ENCODE results near the gene DOCK10. TPM values are rescaled to one million over a fixed set of nuclear protein-coding genes. Genes with fewer than 3 reads are reported as not detected.

The DOCK10 gene
- total and polyA plus RNA-seq, 3 donors from 2014 or later = 2.9 to 20.2 (median 11.4) TPM

DNA sequence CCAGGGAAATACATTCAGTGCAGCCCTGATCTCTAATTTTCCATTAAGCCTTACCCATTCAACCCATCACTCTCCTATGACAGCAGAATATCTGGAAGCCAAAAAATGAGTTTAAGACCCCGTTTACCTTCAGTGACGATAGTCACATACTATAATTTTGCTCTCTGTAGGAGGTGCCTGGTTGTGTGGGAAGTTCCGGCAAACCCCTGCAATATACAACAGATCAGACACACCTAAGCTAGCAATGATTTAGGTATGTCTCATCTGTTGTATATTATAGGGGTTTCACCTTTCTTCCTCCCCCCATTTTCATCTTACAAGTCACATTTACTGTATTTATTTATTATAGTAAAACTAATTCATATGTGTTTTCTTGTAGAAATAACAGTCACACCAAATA, 101.7 kb downstream of the DOCK10 start:
- no peak for DNase-seq
- TF ChIP-seq, protein P1, sequence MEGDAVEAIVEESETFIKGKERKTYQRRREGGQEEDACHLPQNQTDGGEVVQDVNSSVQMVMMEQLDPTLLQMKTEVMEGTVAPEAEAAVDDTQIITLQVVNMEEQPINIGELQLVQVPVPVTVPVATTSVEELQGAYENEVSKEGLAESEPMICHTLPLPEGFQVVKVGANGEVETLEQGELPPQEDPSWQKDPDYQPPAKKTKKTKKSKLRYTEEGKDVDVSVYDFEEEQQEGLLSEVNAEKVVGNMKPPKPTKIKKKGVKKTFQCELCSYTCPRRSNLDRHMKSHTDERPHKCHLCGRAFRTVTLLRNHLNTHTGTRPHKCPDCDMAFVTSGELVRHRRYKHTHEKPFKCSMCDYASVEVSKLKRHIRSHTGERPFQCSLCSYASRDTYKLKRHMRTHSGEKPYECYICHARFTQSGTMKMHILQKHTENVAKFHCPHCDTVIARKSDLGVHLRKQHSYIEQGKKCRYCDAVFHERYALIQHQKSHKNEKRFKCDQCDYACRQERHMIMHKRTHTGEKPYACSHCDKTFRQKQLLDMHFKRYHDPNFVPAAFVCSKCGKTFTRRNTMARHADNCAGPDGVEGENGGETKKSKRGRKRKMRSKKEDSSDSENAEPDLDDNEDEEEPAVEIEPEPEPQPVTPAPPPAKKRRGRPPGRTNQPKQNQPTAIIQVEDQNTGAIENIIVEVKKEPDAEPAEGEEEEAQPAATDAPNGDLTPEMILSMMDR (IDR thresholded peaks at IDR 0.05) = no peak
- TF ChIP-seq POLR2A (IDR thresholded peaks at IDR 0.05) = no peak
- H3K4me3 ChIP-seq = no peak overlapping the region
- no peak overlapping the region for H3K27ac ChIP-seq
- no peaks in the 10 kb centered on the region for H3K4me1 ChIP-seq
- no peaks in the 10 kb centered on the region for H3K27me3 ChIP-seq
- intact Hi-C loops (cut with DNase I; ENCODE audit: low total_unique reads) = no loop called here
- no peaks in the 10 kb centered on the region for H3K36me3 ChIP-seq (ENCODE audit: low read depth, missing control alignments)
- H3K9me3 ChIP-seq = no peaks in the 10 kb centered on the region
- WGBS, 2 donors = 95 to 98% methylated on average over 3 of the region's 3 CpGs

DNA sequence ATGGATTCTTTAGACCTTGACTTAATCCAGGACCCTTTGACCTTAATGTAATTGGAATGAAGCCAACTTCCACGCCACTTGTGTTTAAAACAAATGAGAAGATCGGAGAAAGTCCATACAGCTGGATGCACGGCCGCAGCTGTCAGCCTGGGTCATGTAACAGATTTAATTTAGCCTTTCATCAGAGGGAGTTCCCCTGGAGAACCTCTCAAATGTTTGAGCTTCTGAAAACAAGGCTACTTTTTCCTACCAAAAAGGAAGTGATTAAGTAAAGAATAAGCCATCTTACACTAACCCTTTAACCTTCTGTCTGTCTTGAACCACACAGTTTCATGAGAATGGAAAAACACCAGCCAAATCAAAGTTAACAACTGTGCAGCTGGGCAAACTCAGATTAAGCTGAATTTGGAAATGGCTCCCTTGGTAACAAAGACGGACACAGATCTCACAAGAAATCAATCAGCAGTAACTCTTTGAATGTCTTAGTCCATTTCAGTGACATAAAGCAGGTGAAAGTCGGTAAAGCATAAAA, 103.6 kb downstream of the DOCK10 start:
- no peak overlapping the region for H3K27ac ChIP-seq
- no peak overlapping the region for H3K4me3 ChIP-seq
- H3K36me3 ChIP-seq (ENCODE audit: low read depth, missing control alignments) = no peaks in the 10 kb centered on the region
- 73 to 74% methylated on average over 6 of the region's 6 CpGs for WGBS, 2 donors
- no peaks in the 10 kb centered on the region for H3K9me3 ChIP-seq
- DNase-seq = no peak
- no peaks in the 10 kb centered on the region for H3K27me3 ChIP-seq
- intact Hi-C loops (cut with DNase I; ENCODE audit: low total_unique reads) = no loop called here
- no peaks in the 10 kb centered on the region for H3K4me1 ChIP-seq
- TF ChIP-seq POLR2A (IDR thresholded peaks at IDR 0.05) = no peak
- TF ChIP-seq, protein P1 (IDR thresholded peaks at IDR 0.05) = no peak

DNA sequence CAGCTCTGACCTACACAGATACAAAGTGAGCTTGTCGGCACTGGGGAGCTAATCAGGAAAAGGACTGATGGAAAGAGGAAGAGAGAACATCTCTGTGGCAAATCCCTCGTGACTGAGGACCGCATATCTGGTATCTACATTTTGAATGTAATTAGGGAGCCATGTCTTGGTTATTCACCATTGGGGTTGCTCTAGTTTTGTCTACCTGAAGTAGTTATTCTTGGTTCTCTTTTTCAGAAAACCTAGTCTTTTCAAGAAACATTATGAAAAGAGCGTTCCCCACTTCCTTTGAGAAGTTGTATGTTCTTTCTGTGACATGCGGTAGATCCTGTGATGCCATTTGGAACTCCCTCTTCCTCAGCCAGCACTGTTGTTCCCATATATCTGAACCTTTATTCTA, 104.4 kb downstream of the DOCK10 start:
- no peak for DNase-seq
- Histone ChIP-seq H3K4me3 (no peak overlapping the region), H3K4me1 (no peaks in the 10 kb centered on the region), H3K27ac (no peak overlapping the region), H3K27me3 (no peaks in the 10 kb centered on the region), H3K36me3 (ENCODE audit: low read depth, missing control alignments) (no peaks in the 10 kb centered on the region), H3K9me3 (no peaks in the 10 kb centered on the region)
- WGBS, 2 donors = 81 to 88% methylated on average over 5 of the region's 5 CpGs
- intact Hi-C loops (cut with DNase I; ENCODE audit: low total_unique reads) = no loop called here
- TF ChIP-seq, protein P1 (IDR thresholded peaks at IDR 0.05) = no peak
- no peak for TF ChIP-seq POLR2A (IDR thresholded peaks at IDR 0.05)

DNA sequence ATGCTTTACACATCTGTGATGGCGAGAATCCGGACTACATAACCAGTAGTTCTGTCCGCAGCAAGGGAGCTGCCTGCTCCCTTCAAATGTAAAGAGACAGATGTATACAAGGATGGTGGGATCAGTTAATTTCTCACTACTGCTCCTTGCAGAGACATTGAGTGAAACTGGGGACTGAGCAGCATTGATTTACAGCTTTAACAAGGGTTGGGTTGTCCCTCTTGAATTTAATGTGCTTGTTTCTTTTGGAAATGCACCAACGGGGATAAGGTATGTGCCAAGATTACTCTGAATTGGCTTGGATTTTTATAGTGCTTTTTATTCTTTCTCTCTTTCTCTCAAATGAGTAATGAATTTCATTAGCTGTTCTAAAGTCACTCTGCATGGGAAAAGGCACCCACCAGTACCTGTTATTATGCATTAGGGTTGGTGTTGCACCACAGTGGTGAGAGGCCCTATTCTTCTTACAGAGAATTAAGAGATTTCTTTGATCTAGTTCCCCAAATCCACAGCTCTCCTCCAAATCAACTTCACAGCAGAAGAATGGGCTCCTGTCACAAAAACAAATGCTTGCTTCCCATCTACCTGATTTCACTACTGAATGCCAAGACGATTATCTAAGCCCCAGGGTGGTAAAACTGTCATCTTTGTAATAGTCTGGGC, 107.6 kb downstream of the DOCK10 start:
- no peaks in the 10 kb centered on the region for H3K27me3 ChIP-seq
- H3K27ac ChIP-seq = no peak overlapping the region
- DNase-seq = no peak
- no peaks in the 10 kb centered on the region for H3K9me3 ChIP-seq
- no peaks in the 10 kb centered on the region for H3K4me1 ChIP-seq
- intact Hi-C loops (cut with DNase I; ENCODE audit: low total_unique reads) = no loop called here
- TF ChIP-seq POLR2A (IDR thresholded peaks at IDR 0.05) = no peak
- TF ChIP-seq, protein P1 (IDR thresholded peaks at IDR 0.05) = no peak
- 71 to 76% methylated on average over 5 of the region's 5 CpGs for WGBS, 2 donors
- H3K4me3 ChIP-seq = no peak overlapping the region
- H3K36me3 ChIP-seq (ENCODE audit: low read depth, missing control alignments) = no peaks in the 10 kb centered on the region

DNA sequence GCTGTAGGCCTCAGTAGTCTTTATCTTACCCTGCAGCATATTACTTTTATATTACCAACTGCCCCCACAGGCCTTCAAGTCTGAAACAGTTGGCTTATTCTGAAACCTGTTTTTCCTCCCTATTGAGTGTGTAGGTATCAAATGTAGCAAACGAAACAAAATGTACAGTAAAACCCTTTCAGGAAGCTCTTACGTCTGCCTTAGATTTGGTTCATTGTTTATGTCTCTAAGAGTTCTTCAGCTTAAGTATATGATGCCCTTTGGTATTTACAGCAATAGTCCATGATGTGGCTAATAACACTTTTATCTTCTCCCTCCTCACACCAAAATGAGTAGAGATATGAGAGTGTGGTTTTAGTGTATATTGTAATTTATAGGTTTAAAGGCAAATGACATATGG, 108.8 kb downstream of the DOCK10 start:
- Histone ChIP-seq H3K36me3 (ENCODE audit: low read depth, missing control alignments) (no peaks in the 10 kb centered on the region), H3K4me1 (no peaks in the 10 kb centered on the region), H3K9me3 (no peaks in the 10 kb centered on the region), H3K4me3 (no peak overlapping the region), H3K27ac (no peak overlapping the region), H3K27me3 (no peaks in the 10 kb centered on the region)
- 80 to 94% methylated on average over 2 of the region's 2 CpGs for WGBS, 2 donors
- intact Hi-C loops (cut with DNase I; ENCODE audit: low total_unique reads) = no loop called here
- no peak for DNase-seq
- TF ChIP-seq, protein P1 (IDR thresholded peaks at IDR 0.05) = no peak
- TF ChIP-seq POLR2A (IDR thresholded peaks at IDR 0.05) = no peak

Measured in testis (tissue), 3 donors.